Measurements from ENCODE around the gene ZNF624.

DNA sequence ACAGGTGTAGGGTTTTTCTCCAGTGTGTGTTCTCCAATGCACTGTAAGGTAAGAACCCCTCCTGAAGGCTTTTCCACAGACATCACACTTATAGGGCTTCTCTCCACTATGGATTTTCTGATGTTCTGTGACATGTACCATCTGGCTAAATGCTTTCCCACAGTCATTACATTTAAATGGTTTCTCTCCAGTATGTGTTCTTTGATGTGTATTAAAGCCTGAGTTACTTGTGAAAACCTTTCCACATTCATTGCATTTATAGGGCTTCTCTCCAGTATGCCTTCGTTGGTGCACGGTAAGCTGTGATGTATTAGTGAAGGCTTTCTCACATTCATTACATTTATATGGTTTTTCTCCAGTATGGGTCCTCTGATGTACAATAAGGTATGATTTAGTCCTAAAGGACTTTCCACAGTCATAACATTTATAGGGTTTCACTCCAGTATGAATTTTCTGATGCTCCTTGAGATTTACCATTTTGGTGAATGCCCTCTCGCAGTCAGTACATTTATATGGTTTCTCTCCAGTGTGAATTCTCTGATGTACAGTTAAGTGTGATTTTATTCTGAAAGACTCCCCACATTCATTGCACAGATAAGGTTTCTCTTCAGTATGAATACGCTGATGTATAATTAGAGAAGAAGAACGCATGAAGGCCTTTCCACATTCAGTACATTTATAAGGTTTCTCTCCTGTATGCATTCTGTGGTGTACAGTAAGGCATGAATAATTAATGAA is 30.9 kb downstream of the ZNF624 start:
- TF ChIP-seq, protein P1, sequence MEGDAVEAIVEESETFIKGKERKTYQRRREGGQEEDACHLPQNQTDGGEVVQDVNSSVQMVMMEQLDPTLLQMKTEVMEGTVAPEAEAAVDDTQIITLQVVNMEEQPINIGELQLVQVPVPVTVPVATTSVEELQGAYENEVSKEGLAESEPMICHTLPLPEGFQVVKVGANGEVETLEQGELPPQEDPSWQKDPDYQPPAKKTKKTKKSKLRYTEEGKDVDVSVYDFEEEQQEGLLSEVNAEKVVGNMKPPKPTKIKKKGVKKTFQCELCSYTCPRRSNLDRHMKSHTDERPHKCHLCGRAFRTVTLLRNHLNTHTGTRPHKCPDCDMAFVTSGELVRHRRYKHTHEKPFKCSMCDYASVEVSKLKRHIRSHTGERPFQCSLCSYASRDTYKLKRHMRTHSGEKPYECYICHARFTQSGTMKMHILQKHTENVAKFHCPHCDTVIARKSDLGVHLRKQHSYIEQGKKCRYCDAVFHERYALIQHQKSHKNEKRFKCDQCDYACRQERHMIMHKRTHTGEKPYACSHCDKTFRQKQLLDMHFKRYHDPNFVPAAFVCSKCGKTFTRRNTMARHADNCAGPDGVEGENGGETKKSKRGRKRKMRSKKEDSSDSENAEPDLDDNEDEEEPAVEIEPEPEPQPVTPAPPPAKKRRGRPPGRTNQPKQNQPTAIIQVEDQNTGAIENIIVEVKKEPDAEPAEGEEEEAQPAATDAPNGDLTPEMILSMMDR (IDR thresholded peaks at IDR 0.05; ENCODE audit: insufficient read depth, low read length) = no peak
- TF ChIP-seq POLR2AphosphoS5 (IDR thresholded peaks at IDR 0.05; ENCODE audit: low read depth) (no peak), GABPA (IDR thresholded peaks at IDR 0.05; ENCODE audit: low read depth) (no peak)

All from HL-60 (cell line).